Astrocyte (in vitro differentiated cells and primary cell): Measurements from ENCODE around the gene PAM16. TPM values are rescaled to one million over a fixed set of nuclear protein-coding genes. Genes with fewer than 3 reads are reported as not detected.

Experiments used
- DNase-seq: peaks from one replicate; pipeline ENCODE4 v3.0.0-alpha.2; 2010; ENCODE audit warnings: low read depth
- FAIRE-seq: peaks from 2 replicates; lab custom pipeline; 2011; peaks lifted over from hg19 to GRCh38; lab: Jason Lieb, UNC
- H2AFZ ChIP-seq: 2 replicates; pipeline ENCODE4 v1.6.0; 2012; ENCODE audit warnings: low read depth, low read length, inconsistent platforms
- H3K27ac ChIP-seq: 2 replicates; pipeline ENCODE4 v1.5.1; 2011; ENCODE audit warnings: low read depth, low read length, inconsistent platforms
- H3K27me3 ChIP-seq: 2 replicates; pipeline ENCODE4 v1.6.0; 2011; ENCODE audit warnings: low read length, inconsistent platforms; ENCODE audit not compliant: insufficient read depth
- H3K36me3 ChIP-seq: 2 replicates; pipeline ENCODE4 v1.5.1; 2011; ENCODE audit warnings: low read length, inconsistent platforms; ENCODE audit not compliant: insufficient read depth
- H3K4me1 ChIP-seq: 2 replicates; pipeline ENCODE4 v1.5.1; 2011; ENCODE audit warnings: low read length, inconsistent platforms; ENCODE audit not compliant: insufficient read depth
- H3K4me2 ChIP-seq: 2 replicates; pipeline ENCODE4 v1.6.0; 2012; ENCODE audit warnings: low read length, inconsistent platforms
- H3K4me3 ChIP-seq: 2 replicates; pipeline ENCODE4 v1.5.1; 2011; ENCODE audit warnings: low read depth, mild to moderate bottlenecking, low read length, inconsistent platforms; ENCODE audit not compliant: insufficient read depth
- H3K79me2 ChIP-seq: 2 replicates; pipeline ENCODE4 v1.6.0; 2012; ENCODE audit warnings: mild to moderate bottlenecking, low read length, inconsistent platforms; ENCODE audit not compliant: insufficient read depth
- H3K9ac ChIP-seq: 2 replicates; pipeline ENCODE4 v1.6.0; 2012; ENCODE audit warnings: mild to moderate bottlenecking, low read length, inconsistent platforms
- H3K9me3 ChIP-seq: 2 replicates; pipeline ENCODE4 v1.5.1; 2012; ENCODE audit warnings: low read depth, mild to moderate bottlenecking, low read length, inconsistent platforms; ENCODE audit not compliant: insufficient read depth
- H4K20me1 ChIP-seq: 2 replicates; pipeline ENCODE4 v1.6.0; 2012; ENCODE audit warnings: low read length, inconsistent platforms; ENCODE audit not compliant: insufficient read depth
- H3K27ac Mint-ChIP-seq: one replicate; pipeline ENCODE4 v1.8.0; 2021; ENCODE audit warnings: mild to moderate bottlenecking, mixed read lengths; ENCODE audit not compliant: unreplicated experiment
- H3K27me3 Mint-ChIP-seq: one replicate; pipeline ENCODE4 v1.8.0; 2021; ENCODE audit warnings: low read depth, mixed read lengths; ENCODE audit not compliant: unreplicated experiment
- H3K36me3 Mint-ChIP-seq: one replicate; pipeline ENCODE4 v1.8.0; 2021; ENCODE audit warnings: low read depth, mixed read lengths; ENCODE audit not compliant: unreplicated experiment
- H3K4me1 Mint-ChIP-seq: one replicate; pipeline ENCODE4 v1.8.0; 2021; ENCODE audit warnings: low read depth, mixed read lengths; ENCODE audit not compliant: unreplicated experiment
- H3K4me3 Mint-ChIP-seq: one replicate; pipeline ENCODE4 v1.8.0; 2021; ENCODE audit warnings: mild to moderate bottlenecking, moderate library complexity, mixed read lengths; ENCODE audit not compliant: unreplicated experiment
- H3K9me3 Mint-ChIP-seq: one replicate; pipeline ENCODE4 v1.8.0; 2021; ENCODE audit warnings: mild to moderate bottlenecking, mixed read lengths; ENCODE audit not compliant: unreplicated experiment
- CTCF ChIP-seq: IDR thresholded peaks from 2 replicates; pipeline ENCODE4 v1.5.1; 2011; ENCODE audit warnings: low read depth, mild to moderate bottlenecking, inconsistent platforms, low read length, moderate library complexity; ENCODE audit not compliant: insufficient read depth
- EZH2 ChIP-seq: IDR thresholded peaks from 2 replicates; pipeline ENCODE4 v1.6.1; 2012; ENCODE audit warnings: mild to moderate bottlenecking, low read length, inconsistent platforms; ENCODE audit not compliant: insufficient read depth
- total RNA-seq: library from RNA; stranded (reverse); gene quantifications from 2 replicates; pipeline ENCODE4 v1.2.1, GENCODE V29; 2021

The PAM16 gene
- total RNA-seq, 1 donor from 2014 or later = 51.9 TPM

GRCh38 chr16:4354512-4355409 lies 3.6 kb upstream of the PAM16 start:
- H3K27me3 Mint-ChIP-seq = no peaks in the 10 kb centered on the region
- H3K4me1 Mint-ChIP-seq = peaks cover 5% of the 10 kb centered on the region
- Histone ChIP-seq H2AFZ (no peak overlapping the region), H3K9me3 (no peaks in the 10 kb centered on the region), H3K36me3 (no peaks in the 10 kb centered on the region), H3K4me1 (peaks cover 8% of the 10 kb centered on the region), H3K79me2 (peaks cover 13% of the 10 kb centered on the region), H4K20me1 (peaks cover 6% of the 10 kb centered on the region), H3K9ac (no peak overlapping the region), H3K4me2 (no peak overlapping the region), H3K27ac (no peak overlapping the region), H3K4me3 (no peak overlapping the region), H3K27me3 (no peaks in the 10 kb centered on the region)
- FAIRE-seq = no peak
- H3K27ac Mint-ChIP-seq = no peak overlapping the region
- H3K36me3 Mint-ChIP-seq = no peaks in the 10 kb centered on the region
- no peak overlapping the region for H3K4me3 Mint-ChIP-seq
- DNase-seq = no peak
- TF ChIP-seq CTCF = no peak
- TF ChIP-seq EZH2 = no peak
- H3K9me3 Mint-ChIP-seq = no peaks in the 10 kb centered on the region

- Histone ChIP-seq H3K4me3 (no peak overlapping the region), H3K27me3 (no peaks in the 10 kb centered on the region), H2AFZ (no peak overlapping the region), H3K9ac (no peak overlapping the region), H3K36me3 (no peaks in the 10 kb centered on the region), H3K9me3 (no peaks in the 10 kb centered on the region), H3K27ac (no peak overlapping the region), H3K4me2 (no peak overlapping the region), H3K79me2 (peaks cover 23% of the 10 kb centered on the region), H4K20me1 (peaks cover 13% of the 10 kb centered on the region), H3K4me1 (peaks cover 8% of the 10 kb centered on the region)
- Mint-ChIP-seq H3K9me3 (no peaks in the 10 kb centered on the region), H3K4me3 (no peak overlapping the region), H3K27ac (no peak overlapping the region), H3K4me1 (peaks cover 7% of the 10 kb centered on the region), H3K36me3 (no peaks in the 10 kb centered on the region), H3K27me3 (no peaks in the 10 kb centered on the region)
- FAIRE-seq = no peak
- no peak for DNase-seq
- TF ChIP-seq EZH2 (no peak), CTCF (no peak)
These were observed 2.6 kb upstream of the PAM16 start for GRCh38 chr16:4353675-4354074.

GRCh38 chr16:4352843-4353242 lies 1.7 kb upstream of the PAM16 start:
- Histone ChIP-seq H3K27me3 (no peaks in the 10 kb centered on the region), H2AFZ (no peak overlapping the region), H3K36me3 (no peaks in the 10 kb centered on the region), H4K20me1 (peaks cover 19% of the 10 kb centered on the region), H3K9ac (no peak overlapping the region), H3K4me1 (peaks cover 8% of the 10 kb centered on the region), H3K9me3 (no peaks in the 10 kb centered on the region), H3K27ac (no peak overlapping the region), H3K79me2 (peaks cover 31% of the 10 kb centered on the region), H3K4me2 (no peak overlapping the region), H3K4me3 (no peak overlapping the region)
- peaks cover 2% of the 10 kb centered on the region for H3K36me3 Mint-ChIP-seq
- DNase-seq (no peak), FAIRE-seq (no peak)
- peaks cover 7% of the 10 kb centered on the region for H3K4me1 Mint-ChIP-seq
- no peak overlapping the region for H3K27ac Mint-ChIP-seq
- no peak overlapping the region for H3K4me3 Mint-ChIP-seq
- TF ChIP-seq CTCF (no peak), EZH2 (no peak)
- no peaks in the 10 kb centered on the region for H3K9me3 Mint-ChIP-seq
- no peaks in the 10 kb centered on the region for H3K27me3 Mint-ChIP-seq
